ENCODE results near the gene TCF7L2. TPM values are rescaled to one million over a fixed set of nuclear protein-coding genes. Genes with fewer than 3 reads are reported as not detected.
A peak's percentile ranks its signal among the peaks of the same experiment; 100 is the strongest.

TCF7L2 gene
- total RNA-seq, 2 donors from 2014 or later: 8.1 to 10.3 TPM

- H3K4me1 Mint-ChIP-seq (ENCODE audit: low read depth in 2 of 2): peaks cover 14 to 20% of the 10 kb centered on the region in 2 donors
- H3K36me3 Mint-ChIP-seq: peaks cover 5% of the 10 kb centered on the region
- DNase-seq (ENCODE audit: low spot score): no peak
- ATAC-seq: no peak
- peaks cover 3 to 7% of the 10 kb centered on the region in 2 donors for H3K27me3 Mint-ChIP-seq
- H3K27ac Mint-ChIP-seq: no peak overlapping the region
- no peak overlapping the region for H3K4me3 Mint-ChIP-seq
- no peaks in the 10 kb centered on the region for H3K9me3 Mint-ChIP-seq
Measured at GRCh38 chr10:113169111-113169510, 219.1 kb downstream of the TCF7L2 start.

- Mint-ChIP-seq H3K36me3 (peaks cover 5% of the 10 kb centered on the region), H3K27ac (no peak overlapping the region), H3K9me3 (no peaks in the 10 kb centered on the region), H3K27me3 (peaks cover under 1 to 3% of the 10 kb centered on the region in 2 donors), H3K4me1 (ENCODE audit: low read depth in 2 of 2) (peaks cover 14 to 20% of the 10 kb centered on the region in 2 donors), H3K4me3 (peak overlapping the region; percentile 10)
- DNase-seq (ENCODE audit: low spot score): no peak
- peak; percentile 76 to 84 for ATAC-seq
Measured at GRCh38 chr10:113169853-113170460, 219.9 kb downstream of the TCF7L2 start.

GRCh38 chr10:113171662-113172061, 221.6 kb downstream of the TCF7L2 start:
- no peaks in the 10 kb centered on the region for H3K36me3 Mint-ChIP-seq
- DNase-seq (ENCODE audit: low spot score) (no peak), ATAC-seq (no peak)
- no peaks in the 10 kb centered on the region for H3K9me3 Mint-ChIP-seq
- H3K4me3 Mint-ChIP-seq: no peak overlapping the region
- peaks cover 14 to 20% of the 10 kb centered on the region in 2 donors for H3K4me1 Mint-ChIP-seq (ENCODE audit: low read depth in 2 of 2)
- no peak overlapping the region for H3K27ac Mint-ChIP-seq
- H3K27me3 Mint-ChIP-seq: peaks cover 0 to 3% of the 10 kb centered on the region in 2 donors

- Mint-ChIP-seq H3K36me3 (no peaks in the 10 kb centered on the region), H3K27ac (no peak overlapping the region), H3K27me3 (no peaks in the 10 kb centered on the region), H3K9me3 (no peaks in the 10 kb centered on the region), H3K4me1 (ENCODE audit: low read depth in 2 of 2) (peaks cover 8% of the 10 kb centered on the region in 2 donors), H3K4me3 (no peak overlapping the region)
- DNase-seq (ENCODE audit: low spot score) (no peak), ATAC-seq (no peak)
Measured at GRCh38 chr10:113175176-113175575, 225.1 kb downstream of the TCF7L2 start.

- Mint-ChIP-seq H3K9me3 (no peaks in the 10 kb centered on the region), H3K27ac (no peak overlapping the region), H3K4me1 (ENCODE audit: low read depth in 2 of 2) (no peaks in the 10 kb centered on the region), H3K4me3 (no peak overlapping the region), H3K36me3 (no peaks in the 10 kb centered on the region), H3K27me3 (no peaks in the 10 kb centered on the region)
- DNase-seq (ENCODE audit: low spot score) (no peak), ATAC-seq (no peak)
Measured at GRCh38 chr10:113175756-113176651, 226.0 kb downstream of the TCF7L2 start.

- DNase-seq (ENCODE audit: low spot score): no peak
- Mint-ChIP-seq H3K36me3 (no peaks in the 10 kb centered on the region), H3K4me3 (no peak overlapping the region), H3K27ac (no peak overlapping the region), H3K4me1 (ENCODE audit: low read depth in 2 of 2) (no peaks in the 10 kb centered on the region), H3K9me3 (no peaks in the 10 kb centered on the region), H3K27me3 (no peaks in the 10 kb centered on the region)
- peak in 1 of 2 donors; percentile 29 for ATAC-seq
Measured at GRCh38 chr10:113176652-113177155, 226.7 kb downstream of the TCF7L2 start.

- no peak overlapping the region for H3K4me3 Mint-ChIP-seq
- no peaks in the 10 kb centered on the region for H3K27me3 Mint-ChIP-seq
- H3K27ac Mint-ChIP-seq: no peak overlapping the region
- DNase-seq (ENCODE audit: low spot score) (no peak), ATAC-seq (no peak)
- no peaks in the 10 kb centered on the region for H3K36me3 Mint-ChIP-seq
- H3K4me1 Mint-ChIP-seq (ENCODE audit: low read depth in 2 of 2): no peaks in the 10 kb centered on the region
- no peaks in the 10 kb centered on the region for H3K9me3 Mint-ChIP-seq
Measured at GRCh38 chr10:113177156-113177935, 227.3 kb downstream of the TCF7L2 start.

GRCh38 chr10:113177936-113178335, 227.9 kb downstream of the TCF7L2 start:
- Mint-ChIP-seq H3K27me3 (no peaks in the 10 kb centered on the region), H3K27ac (no peak overlapping the region), H3K9me3 (no peaks in the 10 kb centered on the region), H3K4me3 (no peak overlapping the region), H3K36me3 (no peaks in the 10 kb centered on the region), H3K4me1 (ENCODE audit: low read depth in 2 of 2) (no peaks in the 10 kb centered on the region)
- DNase-seq (ENCODE audit: low spot score): no peak
- no peak for ATAC-seq

GRCh38 chr10:113178771-113179170, 228.7 kb downstream of the TCF7L2 start:
- no peaks in the 10 kb centered on the region for H3K27me3 Mint-ChIP-seq
- H3K4me1 Mint-ChIP-seq (ENCODE audit: low read depth in 2 of 2): no peaks in the 10 kb centered on the region
- no peak overlapping the region for H3K27ac Mint-ChIP-seq
- ATAC-seq (no peak), DNase-seq (ENCODE audit: low spot score) (no peak)
- no peak overlapping the region for H3K4me3 Mint-ChIP-seq
- H3K36me3 Mint-ChIP-seq: no peaks in the 10 kb centered on the region
- no peaks in the 10 kb centered on the region for H3K9me3 Mint-ChIP-seq

- Mint-ChIP-seq H3K27ac (no peak overlapping the region), H3K4me1 (ENCODE audit: low read depth in 2 of 2) (no peaks in the 10 kb centered on the region), H3K9me3 (no peaks in the 10 kb centered on the region), H3K36me3 (no peaks in the 10 kb centered on the region), H3K27me3 (no peaks in the 10 kb centered on the region), H3K4me3 (no peak overlapping the region)
- DNase-seq (ENCODE audit: low spot score): no peak
- ATAC-seq: no peak
Measured at GRCh38 chr10:113179265-113179664, 229.2 kb downstream of the TCF7L2 start.

- Mint-ChIP-seq H3K9me3 (no peaks in the 10 kb centered on the region), H3K27me3 (no peaks in the 10 kb centered on the region), H3K4me1 (ENCODE audit: low read depth in 2 of 2) (no peaks in the 10 kb centered on the region), H3K4me3 (no peak overlapping the region), H3K36me3 (no peaks in the 10 kb centered on the region), H3K27ac (no peak overlapping the region)
- ATAC-seq: no peak
- no peak for DNase-seq (ENCODE audit: low spot score)
Measured at GRCh38 chr10:113179966-113180365, 229.9 kb downstream of the TCF7L2 start.

- no peak for DNase-seq (ENCODE audit: low spot score)
- Mint-ChIP-seq H3K4me3 (no peak overlapping the region), H3K4me1 (ENCODE audit: low read depth in 2 of 2) (no peaks in the 10 kb centered on the region), H3K9me3 (no peaks in the 10 kb centered on the region), H3K27ac (no peak overlapping the region), H3K27me3 (no peaks in the 10 kb centered on the region), H3K36me3 (no peaks in the 10 kb centered on the region)
- ATAC-seq: no peak
Measured at GRCh38 chr10:113180401-113181154, 230.5 kb downstream of the TCF7L2 start.

- DNase-seq (ENCODE audit: low spot score) (no peak), ATAC-seq (no peak)
- Mint-ChIP-seq H3K4me1 (ENCODE audit: low read depth in 2 of 2) (no peaks in the 10 kb centered on the region), H3K4me3 (no peak overlapping the region), H3K27ac (no peak overlapping the region), H3K9me3 (no peaks in the 10 kb centered on the region), H3K27me3 (no peaks in the 10 kb centered on the region), H3K36me3 (no peaks in the 10 kb centered on the region)
Measured at GRCh38 chr10:113182154-113182553, 232.1 kb downstream of the TCF7L2 start.
